Testis (tissue), 2 donors: ENCODE results near the gene CHST13.

Experiments used
- POLR2A ChIP-seq: fragments of 450-650 bp; IDR thresholded peaks from one replicate; pipeline ENCODE4 v1.6.1; 2017; ENCODE audit warnings: antibody characterized with exemption, mild to moderate bottlenecking, moderate library complexity
- TF ChIP-seq, protein P1 (sequence below), 3 experiments: fragments of 450-650 bp in 2 of 3; fragments of 200-600 bp in 1 of 3; sonication (generic) in 1 of 3; IDR thresholded peaks; one replicate each; pipeline ENCODE4 v1.5.1; 2016 to 2019; ENCODE audit warnings: antibody characterized with exemption in 3 of 3, mild to moderate bottlenecking in 2 of 3, moderate library complexity in 1 of 3

DNA sequence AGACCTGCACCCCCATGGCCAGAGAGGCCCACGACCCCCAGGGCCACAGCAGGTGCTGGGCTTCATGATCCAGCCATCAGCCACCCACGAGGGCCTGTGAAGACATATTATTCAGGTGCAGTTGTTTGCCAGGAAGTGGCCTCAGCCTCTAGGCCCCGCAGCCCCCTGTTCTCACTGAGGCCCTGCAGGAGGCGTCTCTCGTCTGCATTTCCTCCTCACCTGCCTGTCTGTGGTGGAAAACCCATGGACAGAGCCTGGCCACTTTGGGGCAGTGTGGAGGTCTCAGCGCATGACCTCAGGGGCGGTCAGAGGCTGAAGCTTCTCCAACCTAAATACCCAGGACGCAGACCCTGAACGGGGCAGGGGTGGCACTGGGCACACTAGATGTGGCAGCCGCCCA lies 25.0 kb upstream of the CHST13 start:
- no peak for TF ChIP-seq POLR2A
- TF ChIP-seq, protein P1, sequence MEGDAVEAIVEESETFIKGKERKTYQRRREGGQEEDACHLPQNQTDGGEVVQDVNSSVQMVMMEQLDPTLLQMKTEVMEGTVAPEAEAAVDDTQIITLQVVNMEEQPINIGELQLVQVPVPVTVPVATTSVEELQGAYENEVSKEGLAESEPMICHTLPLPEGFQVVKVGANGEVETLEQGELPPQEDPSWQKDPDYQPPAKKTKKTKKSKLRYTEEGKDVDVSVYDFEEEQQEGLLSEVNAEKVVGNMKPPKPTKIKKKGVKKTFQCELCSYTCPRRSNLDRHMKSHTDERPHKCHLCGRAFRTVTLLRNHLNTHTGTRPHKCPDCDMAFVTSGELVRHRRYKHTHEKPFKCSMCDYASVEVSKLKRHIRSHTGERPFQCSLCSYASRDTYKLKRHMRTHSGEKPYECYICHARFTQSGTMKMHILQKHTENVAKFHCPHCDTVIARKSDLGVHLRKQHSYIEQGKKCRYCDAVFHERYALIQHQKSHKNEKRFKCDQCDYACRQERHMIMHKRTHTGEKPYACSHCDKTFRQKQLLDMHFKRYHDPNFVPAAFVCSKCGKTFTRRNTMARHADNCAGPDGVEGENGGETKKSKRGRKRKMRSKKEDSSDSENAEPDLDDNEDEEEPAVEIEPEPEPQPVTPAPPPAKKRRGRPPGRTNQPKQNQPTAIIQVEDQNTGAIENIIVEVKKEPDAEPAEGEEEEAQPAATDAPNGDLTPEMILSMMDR (IDR thresholded peaks at IDR 0.05) = no peak
